Measurements from ENCODE around the gene LCE3D. TPM values are rescaled to one million over a fixed set of nuclear protein-coding genes. Genes with fewer than 3 reads are reported as not detected.

The LCE3D gene
- total and polyA plus RNA-seq, 2 donors (not counting 1 experiment from before 2014, with no cell fraction given), result not detected

DNA sequence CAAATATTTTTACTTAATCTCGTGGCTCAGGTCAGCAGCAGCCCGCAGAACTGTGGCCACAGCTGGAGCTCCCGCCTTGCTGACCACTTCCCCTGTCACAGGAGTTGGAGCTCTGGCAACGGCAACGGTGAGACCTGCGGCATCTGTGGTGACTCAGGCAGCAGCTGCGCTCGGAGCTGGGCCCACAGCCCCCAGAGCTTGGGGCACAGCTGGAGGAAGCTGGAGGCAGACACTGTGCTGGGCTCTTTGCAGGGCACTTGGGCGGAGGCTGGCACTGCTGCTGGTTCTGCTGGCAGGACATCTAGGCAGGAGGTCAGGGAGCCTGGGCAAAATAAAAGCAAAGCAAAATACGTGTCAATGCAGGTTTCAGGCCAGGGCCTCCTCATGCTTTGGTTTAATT lies 42.5 kb upstream of the LCE3D start, which contains the start of gene LCE3A:
TSS of gene LCE3A (minus strand) at position 301 of the 400 bp plus-strand sequence. CDS start at position 301, 0 bp downstream.
- Histone ChIP-seq H2AFZ (ENCODE audit: low read length) (no peak within 1 kb of the TSS), H3K4me2 (ENCODE audit: extremely low read depth, insufficient read depth, low read length) (no peak within 1 kb of the TSS), H3K27ac (ENCODE audit: insufficient read depth, low read length) (no peak within 1 kb of the TSS)

DNA sequence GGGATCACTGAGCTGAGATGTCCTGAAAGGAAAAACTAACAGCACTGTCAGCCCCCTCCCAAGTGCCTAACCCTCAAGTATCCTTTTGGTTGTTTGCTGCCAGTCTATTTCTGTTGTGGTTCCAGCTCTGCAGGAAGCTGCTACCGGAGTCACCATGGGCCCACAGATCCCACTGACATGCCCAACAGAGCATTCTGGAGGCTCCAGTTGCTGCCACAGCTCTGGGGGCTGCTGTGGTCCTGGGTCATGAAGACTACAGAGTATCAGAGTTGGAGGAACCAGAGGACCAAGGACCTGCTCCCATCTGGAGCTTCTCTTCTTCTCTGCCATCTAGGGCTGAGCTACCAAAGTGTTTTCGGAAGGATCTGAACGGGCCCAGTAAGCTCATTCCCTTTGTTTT lies 41.7 kb upstream of the LCE3D start:
- no peaks in the 10 kb centered on the region for H3K9me3 ChIP-seq (ENCODE audit: control insufficient read depth, insufficient read depth, low read depth, low read length)
- no peak overlapping the region for H3K4me3 ChIP-seq (replicated peaks in 1 of 4; ENCODE audit: control extremely low read depth in 1 of 4, insufficient read depth in 1 of 4, low read depth in 3 of 4, low read length in 4 of 4)
- DNase-seq (ENCODE audit: low read depth in 2 of 2), result no peak
- TF ChIP-seq EZH2 (IDR thresholded peaks at IDR 0.05; ENCODE audit: low read length, missing control alignments), result no peak
- TF ChIP-seq, protein P1, sequence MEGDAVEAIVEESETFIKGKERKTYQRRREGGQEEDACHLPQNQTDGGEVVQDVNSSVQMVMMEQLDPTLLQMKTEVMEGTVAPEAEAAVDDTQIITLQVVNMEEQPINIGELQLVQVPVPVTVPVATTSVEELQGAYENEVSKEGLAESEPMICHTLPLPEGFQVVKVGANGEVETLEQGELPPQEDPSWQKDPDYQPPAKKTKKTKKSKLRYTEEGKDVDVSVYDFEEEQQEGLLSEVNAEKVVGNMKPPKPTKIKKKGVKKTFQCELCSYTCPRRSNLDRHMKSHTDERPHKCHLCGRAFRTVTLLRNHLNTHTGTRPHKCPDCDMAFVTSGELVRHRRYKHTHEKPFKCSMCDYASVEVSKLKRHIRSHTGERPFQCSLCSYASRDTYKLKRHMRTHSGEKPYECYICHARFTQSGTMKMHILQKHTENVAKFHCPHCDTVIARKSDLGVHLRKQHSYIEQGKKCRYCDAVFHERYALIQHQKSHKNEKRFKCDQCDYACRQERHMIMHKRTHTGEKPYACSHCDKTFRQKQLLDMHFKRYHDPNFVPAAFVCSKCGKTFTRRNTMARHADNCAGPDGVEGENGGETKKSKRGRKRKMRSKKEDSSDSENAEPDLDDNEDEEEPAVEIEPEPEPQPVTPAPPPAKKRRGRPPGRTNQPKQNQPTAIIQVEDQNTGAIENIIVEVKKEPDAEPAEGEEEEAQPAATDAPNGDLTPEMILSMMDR (conservative IDR thresholded peaks at IDR 0.05 in 1 of 2, IDR thresholded peaks at IDR 0.05 in 1 of 2; ENCODE audit: low read depth in 1 of 2, low read length in 2 of 2), result no peak
- H3K36me3 ChIP-seq (ENCODE audit: control insufficient read depth, insufficient read depth, low read length), result no peaks in the 10 kb centered on the region
- H3K4me2 ChIP-seq (ENCODE audit: extremely low read depth, insufficient read depth, low read length), result no peak overlapping the region
- no peaks in the 10 kb centered on the region for H3K79me2 ChIP-seq (ENCODE audit: control insufficient read depth, insufficient read depth, low read length)
- H3K9ac ChIP-seq (ENCODE audit: insufficient read depth, low read length), result no peak overlapping the region
- H3K4me1 ChIP-seq (ENCODE audit: control insufficient read depth, extremely low read depth, insufficient read depth, low read length), result no peaks in the 10 kb centered on the region
- no peaks in the 10 kb centered on the region for H4K20me1 ChIP-seq (ENCODE audit: control insufficient read depth, extremely low read depth, insufficient read depth, low read length)
- no peak overlapping the region for H3K27ac ChIP-seq (ENCODE audit: insufficient read depth, low read length)
- no peak overlapping the region for H2AFZ ChIP-seq (ENCODE audit: low read length)
- no peaks in the 10 kb centered on the region for H3K27me3 ChIP-seq (ENCODE audit: control insufficient read depth, insufficient read depth, low read length)

More for the DNA sequence above, 42.5 kb upstream of the LCE3D start, which contains the start of gene LCE3A:
- no peak for TF ChIP-seq EZH2 (IDR thresholded peaks at IDR 0.05; ENCODE audit: low read length, missing control alignments)
- TF ChIP-seq, protein P1 (conservative IDR thresholded peaks at IDR 0.05 in 1 of 2, IDR thresholded peaks at IDR 0.05 in 1 of 2; ENCODE audit: low read depth in 1 of 2, low read length in 2 of 2), result no peak
- Histone ChIP-seq H3K9me3 (ENCODE audit: control insufficient read depth, insufficient read depth, low read depth, low read length) (no peaks in the 10 kb centered on the region), H3K79me2 (ENCODE audit: control insufficient read depth, insufficient read depth, low read length) (no peaks in the 10 kb centered on the region), H3K9ac (ENCODE audit: insufficient read depth, low read length) (no peak within 1 kb of the TSS), H3K36me3 (ENCODE audit: control insufficient read depth, insufficient read depth, low read length) (no peaks in the 10 kb centered on the region), H3K27me3 (ENCODE audit: control insufficient read depth, insufficient read depth, low read length) (no peaks in the 10 kb centered on the region), H4K20me1 (ENCODE audit: control insufficient read depth, extremely low read depth, insufficient read depth, low read length) (no peaks in the 10 kb centered on the region), H3K4me1 (ENCODE audit: control insufficient read depth, extremely low read depth, insufficient read depth, low read length) (no peaks in the 10 kb centered on the region), H3K4me3 (replicated peaks in 1 of 4; ENCODE audit: control extremely low read depth in 1 of 4, insufficient read depth in 1 of 4, low read depth in 3 of 4, low read length in 4 of 4) (no peak within 1 kb of the TSS)
- DNase-seq (ENCODE audit: low read depth in 2 of 2), result no peak

- no peak within 1 kb of the TSS for H3K27ac ChIP-seq (ENCODE audit: insufficient read depth, low read length)
- H3K9me3 ChIP-seq (ENCODE audit: control insufficient read depth, insufficient read depth, low read depth, low read length), result no peaks in the 10 kb centered on the region
- H3K79me2 ChIP-seq (ENCODE audit: control insufficient read depth, insufficient read depth, low read length), result no peaks in the 10 kb centered on the region
- H3K4me3 ChIP-seq (replicated peaks in 1 of 4; ENCODE audit: control extremely low read depth in 1 of 4, insufficient read depth in 1 of 4, low read depth in 3 of 4, low read length in 4 of 4), result no peak within 1 kb of the TSS
- H3K27me3 ChIP-seq (ENCODE audit: control insufficient read depth, insufficient read depth, low read length), result no peaks in the 10 kb centered on the region
- no peaks in the 10 kb centered on the region for H3K36me3 ChIP-seq (ENCODE audit: control insufficient read depth, insufficient read depth, low read length)
- no peak within 1 kb of the TSS for H3K9ac ChIP-seq (ENCODE audit: insufficient read depth, low read length)
- H2AFZ ChIP-seq (ENCODE audit: low read length), result no peak within 1 kb of the TSS
- no peak within 1 kb of the TSS for H3K4me2 ChIP-seq (ENCODE audit: extremely low read depth, insufficient read depth, low read length)
- TF ChIP-seq EZH2 (IDR thresholded peaks at IDR 0.05; ENCODE audit: low read length, missing control alignments), result no peak
- TF ChIP-seq, protein P1 (conservative IDR thresholded peaks at IDR 0.05 in 1 of 2, IDR thresholded peaks at IDR 0.05 in 1 of 2; ENCODE audit: low read depth in 1 of 2, low read length in 2 of 2), result no peak
- no peak for DNase-seq (ENCODE audit: low read depth in 2 of 2)
- H3K4me1 ChIP-seq (ENCODE audit: control insufficient read depth, extremely low read depth, insufficient read depth, low read length), result no peaks in the 10 kb centered on the region
- no peaks in the 10 kb centered on the region for H4K20me1 ChIP-seq (ENCODE audit: control insufficient read depth, extremely low read depth, insufficient read depth, low read length)
Observed at GRCh38 chr1:152613511-152613910, 33.2 kb upstream of the LCE3D start, which contains the start of gene LCE3B. TSS of gene LCE3B (plus strand) at chr1:152613811. CDS start at chr1:152613811, 0 bp downstream.

Data from fibroblast of lung (primary cell).